ENCODE measurements around the gene PGPEP1. TPM values are rescaled to one million over a fixed set of nuclear protein-coding genes. Genes with fewer than 3 reads are reported as not detected.
"Not testable (repeated sequence)": the region's sequence is repeated elsewhere in the genome, so short reads cannot be mapped to it uniquely, and the experiment has no call there.

The PGPEP1 gene
- total RNA-seq, 4 donors from 2014 or later = 21.2 to 67.9 (median 38.1) TPM

GRCh38 chr19:18351544-18351943 lies 11.1 kb downstream of the PGPEP1 start:
- no peak for TF ChIP-seq POLR2A (IDR thresholded peaks at IDR 0.05)
- TF ChIP-seq, protein P1, sequence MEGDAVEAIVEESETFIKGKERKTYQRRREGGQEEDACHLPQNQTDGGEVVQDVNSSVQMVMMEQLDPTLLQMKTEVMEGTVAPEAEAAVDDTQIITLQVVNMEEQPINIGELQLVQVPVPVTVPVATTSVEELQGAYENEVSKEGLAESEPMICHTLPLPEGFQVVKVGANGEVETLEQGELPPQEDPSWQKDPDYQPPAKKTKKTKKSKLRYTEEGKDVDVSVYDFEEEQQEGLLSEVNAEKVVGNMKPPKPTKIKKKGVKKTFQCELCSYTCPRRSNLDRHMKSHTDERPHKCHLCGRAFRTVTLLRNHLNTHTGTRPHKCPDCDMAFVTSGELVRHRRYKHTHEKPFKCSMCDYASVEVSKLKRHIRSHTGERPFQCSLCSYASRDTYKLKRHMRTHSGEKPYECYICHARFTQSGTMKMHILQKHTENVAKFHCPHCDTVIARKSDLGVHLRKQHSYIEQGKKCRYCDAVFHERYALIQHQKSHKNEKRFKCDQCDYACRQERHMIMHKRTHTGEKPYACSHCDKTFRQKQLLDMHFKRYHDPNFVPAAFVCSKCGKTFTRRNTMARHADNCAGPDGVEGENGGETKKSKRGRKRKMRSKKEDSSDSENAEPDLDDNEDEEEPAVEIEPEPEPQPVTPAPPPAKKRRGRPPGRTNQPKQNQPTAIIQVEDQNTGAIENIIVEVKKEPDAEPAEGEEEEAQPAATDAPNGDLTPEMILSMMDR (IDR thresholded peaks at IDR 0.05) = no peak
- Histone ChIP-seq H3K27ac (no peak overlapping the region), H3K9me3 (no peaks in the 10 kb centered on the region), H3K4me3 (no peak overlapping the region), H3K36me3 (no peaks in the 10 kb centered on the region), H3K27me3 (no peaks in the 10 kb centered on the region), H3K4me1 (no peaks in the 10 kb centered on the region)
- intact Hi-C loops (cut with DNase I; ENCODE audit: low total_unique reads) = no loop called here
- no peak for DNase-seq

DNA sequence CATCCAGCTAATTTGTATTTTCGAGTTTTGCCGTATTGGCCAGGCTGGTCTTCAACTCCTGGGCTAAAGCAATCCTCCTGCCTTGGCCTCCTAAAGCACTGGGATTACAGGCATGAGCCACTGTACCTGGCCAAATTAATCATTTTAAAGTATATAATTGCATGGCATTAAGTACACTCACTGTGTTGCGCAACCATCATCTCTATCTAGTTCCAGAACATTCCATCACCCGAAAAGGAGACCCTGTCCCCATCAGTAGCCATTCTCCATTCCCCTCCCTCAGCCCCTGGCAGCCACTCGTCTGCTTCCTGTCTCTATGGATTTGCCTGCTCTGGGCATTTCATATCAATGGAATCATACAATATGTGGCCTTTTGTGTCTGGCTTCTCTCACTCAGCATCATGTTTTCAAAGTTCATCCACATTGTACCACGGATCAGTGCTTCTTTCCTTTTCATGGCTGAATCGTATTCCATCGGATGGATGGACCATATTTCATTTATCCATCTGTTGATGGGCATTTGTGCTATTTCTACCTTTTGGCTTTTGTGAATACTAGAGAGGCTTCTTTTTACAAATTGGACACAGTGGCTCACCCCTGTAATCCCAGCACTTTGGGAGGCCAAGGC lies 13.1 kb downstream of the PGPEP1 start:
- no peak for DNase-seq
- Histone ChIP-seq H3K27ac (no peak overlapping the region), H3K9me3 (no peaks in the 10 kb centered on the region), H3K4me1 (no peaks in the 10 kb centered on the region), H3K36me3 (no peaks in the 10 kb centered on the region), H3K4me3 (no peak overlapping the region), H3K27me3 (no peaks in the 10 kb centered on the region)
- TF ChIP-seq POLR2A (IDR thresholded peaks at IDR 0.05) = no peak
- TF ChIP-seq, protein P1 (IDR thresholded peaks at IDR 0.05) = no peak
- intact Hi-C loops (cut with DNase I; ENCODE audit: low total_unique reads) = no loop called here

- H3K36me3 ChIP-seq; H3K27ac ChIP-seq; H3K27me3 ChIP-seq; intact Hi-C loops (cut with DNase I; ENCODE audit: low total_unique reads); H3K4me3 ChIP-seq; H3K9me3 ChIP-seq; H3K4me1 ChIP-seq; DNase-seq: not testable (repeated sequence)
Observed at GRCh38 chr19:18354743-18355142, 14.3 kb downstream of the PGPEP1 start.

DNA sequence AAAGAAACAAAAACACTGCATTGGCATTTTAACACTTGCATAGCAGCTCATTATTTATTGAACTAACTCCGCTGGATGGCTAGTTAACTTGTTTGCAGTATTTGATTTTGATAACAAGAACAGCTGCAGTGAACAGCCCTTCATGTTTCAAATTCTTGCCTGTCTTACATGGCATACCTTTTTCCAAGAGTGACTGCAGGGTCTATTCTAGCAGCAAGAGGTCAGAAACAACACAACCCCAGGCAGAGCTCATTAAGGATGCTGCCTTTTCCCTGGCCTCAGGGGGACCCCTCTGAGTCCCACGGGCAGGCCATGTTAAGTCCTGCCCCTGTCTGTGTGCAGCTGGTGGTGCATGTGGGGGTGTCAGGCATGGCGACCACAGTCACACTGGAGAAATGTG lies 16.6 kb downstream of the PGPEP1 start:
- intact Hi-C loops (cut with DNase I; ENCODE audit: low total_unique reads) = no loop called here

DNA sequence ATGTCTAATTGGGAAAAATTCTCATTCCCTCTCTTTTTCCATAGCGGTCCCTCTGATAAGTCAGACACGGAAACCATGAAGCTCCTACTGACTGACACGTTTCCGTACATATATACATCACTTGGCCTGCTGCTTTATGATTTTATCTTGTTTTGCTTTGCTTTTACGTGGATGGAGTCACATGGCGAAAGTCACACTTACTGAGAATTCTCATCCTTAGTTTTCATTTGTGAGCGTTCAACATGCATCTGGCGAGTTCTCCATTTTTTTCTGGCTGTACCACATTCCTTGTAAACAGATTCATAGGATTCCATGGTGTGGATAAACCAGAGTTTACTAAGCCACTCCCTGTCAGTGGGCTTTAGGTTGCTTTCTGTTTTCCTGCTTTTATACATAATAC lies 21.2 kb downstream of the PGPEP1 start:
- no peak for DNase-seq
- H3K36me3 ChIP-seq = no peaks in the 10 kb centered on the region
- intact Hi-C loops (cut with DNase I; ENCODE audit: low total_unique reads) = no loop called here

More for the DNA sequence above, 16.6 kb downstream of the PGPEP1 start:
- Histone ChIP-seq H3K27me3 (no peaks in the 10 kb centered on the region), H3K9me3 (no peaks in the 10 kb centered on the region), H3K4me1 (no peaks in the 10 kb centered on the region), H3K27ac (no peak overlapping the region), H3K36me3 (no peaks in the 10 kb centered on the region), H3K4me3 (no peak overlapping the region)
- TF ChIP-seq, protein P1 (IDR thresholded peaks at IDR 0.05) = no peak
- TF ChIP-seq POLR2A (IDR thresholded peaks at IDR 0.05) = no peak
- DNase-seq = no peak

More for the DNA sequence above, 21.2 kb downstream of the PGPEP1 start:
- Histone ChIP-seq H3K27ac (no peak overlapping the region), H3K9me3 (no peaks in the 10 kb centered on the region), H3K4me1 (peaks cover 0 to 4% of the 10 kb centered on the region in 2 donors), H3K4me3 (no peak overlapping the region), H3K27me3 (no peaks in the 10 kb centered on the region)
- TF ChIP-seq POLR2A (IDR thresholded peaks at IDR 0.05) = no peak
- TF ChIP-seq, protein P1 (IDR thresholded peaks at IDR 0.05) = no peak
